B cell (primary cell): Measurements from ENCODE around the gene RCBTB1. TPM values are rescaled to one million over a fixed set of nuclear protein-coding genes. Genes with fewer than 3 reads are reported as not detected.

Source experiments
- ATAC-seq: fragments of 200-7000 bp; cut with Tn5 transposase; one replicate; pipeline ENCODE4 v1.10.0; 2021; ENCODE audit warnings: low read depth, mild to moderate bottlenecking, moderate number of reproducible peaks, moderate library complexity
- CTCF ChIA-PET: fragments of 350-600 bp; sonication (Branson Sonifier 250); formaldehyde crosslinking; loops from one replicate; lab custom pipeline; 2021; ENCODE audit warnings: antibody characterized with exemption, inconsistent platforms; lab: Charles Lee
- POLR2A ChIA-PET: fragments of 350-600 bp; sonication (Branson Sonifier 250); formaldehyde crosslinking; loops from one replicate; lab custom pipeline; 2021; ENCODE audit warnings: antibody characterized with exemption; lab: Charles Lee
- DNase-seq: peaks from one replicate; pipeline ENCODE4 v3.0.0; 2013
- H2AFZ ChIP-seq: 2 replicates; pipeline ENCODE4 v1.6.1; 2012; ENCODE audit warnings: mild to moderate bottlenecking, low read depth, low read length; ENCODE audit not compliant: insufficient read depth, poor library complexity, severe bottlenecking
- H3K27ac ChIP-seq, 2 donors: 1 replicate in 1 of 2; 2 replicates in 1 of 2; pipeline ENCODE4 v1.5.1; 2012 to 2013; ENCODE audit warnings: low read length in 2 of 2, mild to moderate bottlenecking in 2 of 2, moderate library complexity in 1 of 2
- H3K27me3 ChIP-seq, 4 experiments: fragments of 200-600 bp in 1 of 4; sonication (generic) in 1 of 4; replicated peaks in 1 of 4; 1 replicate in 2 of 4; 2 replicates in 2 of 4; pipeline versions ENCODE4 v1.6.1 to v1.7.0; 2013 to 2016; ENCODE audit warnings: low read length in 3 of 4, mild to moderate bottlenecking in 2 of 4, mixed read lengths in 1 of 4, moderate library complexity in 1 of 4; ENCODE audit not compliant: insufficient read depth in 4 of 4, control insufficient read depth in 3 of 4; ENCODE audit errors: control extremely low read depth in 1 of 4
- H3K36me3 ChIP-seq, 2 experiments: replicated peaks in 1 of 2; 1 replicate in 1 of 2; 2 replicates in 1 of 2; pipeline versions ENCODE4 v1.6.1 to v1.7.1; 2013; ENCODE audit warnings: low read length in 1 of 2; ENCODE audit not compliant: insufficient read depth in 2 of 2, control insufficient read depth in 1 of 2; ENCODE audit errors: control extremely low read depth in 1 of 2, extremely low read depth in 1 of 2
- H3K4me1 ChIP-seq, 2 donors: fragments of 200-600 bp in 1 of 2; sonication (generic) in 1 of 2; 1 replicate in 1 of 2; 2 replicates in 1 of 2; pipeline versions ENCODE4 v1.5.1 to v1.6.1; 2013 to 2017; ENCODE audit warnings: low read length in 2 of 2; ENCODE audit not compliant: control insufficient read depth in 2 of 2, insufficient read depth in 2 of 2
- H3K4me2 ChIP-seq: replicated peaks from 2 replicates; pipeline ENCODE3; 2012; ENCODE audit warnings: mild to moderate bottlenecking, low read depth, low read length; ENCODE audit not compliant: poor library complexity, severe bottlenecking
- H3K4me3 ChIP-seq, 5 experiments: fragments of 200-600 bp in 1 of 5; sonication (generic) in 1 of 5; 1 replicate in 3 of 5; 2 replicates in 2 of 5; pipeline versions ENCODE4 v1.5.1 to v1.7.0; 2011 to 2016; ENCODE audit warnings: low read length in 4 of 5, mild to moderate bottlenecking in 4 of 5, low read depth in 2 of 5, control low read depth in 1 of 5, moderate library complexity in 1 of 5; ENCODE audit not compliant: insufficient read depth in 1 of 5; ENCODE audit errors: control extremely low read depth in 1 of 5, extremely low read depth in 1 of 5
- H3K79me2 ChIP-seq: fragments of 200-600 bp; sonication (generic); one replicate; pipeline ENCODE4 v1.6.0; 2016; ENCODE audit warnings: low read length; ENCODE audit not compliant: control insufficient read depth, insufficient read depth
- H3K9ac ChIP-seq: fragments of 200-600 bp; sonication (generic); 2 replicates; pipeline ENCODE4 v1.6.1; 2017; ENCODE audit warnings: mild to moderate bottlenecking, low read length, moderate library complexity
- H3K9me3 ChIP-seq, 3 donors: one replicate each; pipeline versions ENCODE4 v1.6.1 to v1.7.1; 2013; ENCODE audit warnings: low read length in 2 of 3; ENCODE audit not compliant: control insufficient read depth in 2 of 3, insufficient read depth in 1 of 3; ENCODE audit errors: control extremely low read depth in 1 of 3
- H4K20me1 ChIP-seq: 2 replicates; pipeline ENCODE4 v1.6.0; 2012; ENCODE audit warnings: mild to moderate bottlenecking, low read length; ENCODE audit not compliant: insufficient read depth, control insufficient read depth, poor library complexity, severe bottlenecking
- H3K27ac Mint-ChIP-seq: one replicate; pipeline ENCODE4 v1.8.0; 2021; ENCODE audit warnings: mixed read lengths
- H3K27me3 Mint-ChIP-seq: one replicate; pipeline ENCODE4 v1.8.0; 2021; ENCODE audit warnings: mixed read lengths
- H3K4me1 Mint-ChIP-seq: one replicate; pipeline ENCODE4 v1.8.0; 2021; ENCODE audit warnings: mixed read lengths
- H3K4me3 Mint-ChIP-seq: one replicate; pipeline ENCODE4 v1.8.0; 2021; ENCODE audit warnings: mixed read lengths
- H3K9me3 Mint-ChIP-seq: one replicate; pipeline ENCODE4 v1.8.0; 2022; ENCODE audit warnings: mixed read lengths; ENCODE audit not compliant: insufficient read depth
- EZH2 ChIP-seq: IDR thresholded peaks from 2 replicates; pipeline ENCODE4 v1.6.1; 2012; ENCODE audit warnings: borderline replicate concordance, low read depth, mild to moderate bottlenecking, moderate library complexity, low read length; ENCODE audit not compliant: insufficient read depth, poor library complexity, severe bottlenecking
- WGBS: methylation state at CpG from one replicate; pipeline ENCODE4 v1.1.5; 2013; ENCODE audit warnings: missing lambda C conversion rate; ENCODE audit not compliant: insufficient coverage; 5-methylcytosine and 5-hydroxymethylcytosine counted together
- intact Hi-C: fragments of 100-400 bp; cut with micrococcal nuclease; formaldehyde crosslinking; loops from one replicate; pipeline ENCODE4 v1.10.0; 2022
- polyA minus RNA-seq: library from RNA; depleted of rRNA, polyadenylated mRNA; stranded (reverse); fragments of >200 nt; gene quantifications from 2 replicates; pipeline ENCODE4 v1.2.3, GENCODE V29; 2012
- polyA plus RNA-seq: library from polyadenylated mRNA; depleted of rRNA; stranded (reverse); fragments of >200 nt; gene quantifications from 2 replicates; pipeline ENCODE4 v1.2.3, GENCODE V29; 2012
- total RNA-seq, 2 donors: library from RNA; stranded (reverse); fragments of 120-200 nt in 1 of 2; gene quantifications; 1 replicate in 1 of 2; 2 replicates in 1 of 2; pipeline versions ENCODE4 v1.2.3 to v1.2.4, GENCODE V29; 2013 to 2022
- TF ChIP-seq, protein P1 (sequence below): fragments of 200-600 bp; IDR thresholded peaks from one replicate; pipeline ENCODE4 v1.8.0; 2022; ENCODE audit warnings: antibody characterized with exemption, mild to moderate bottlenecking

The RCBTB1 gene
- total RNA-seq, result 35.2 and 42.1 TPM in 2 replicates
- 18.0 TPM for total RNA-seq (2013)
- 10.7 and 25.1 TPM in 2 replicates for polyA plus RNA-seq
- polyA minus RNA-seq, result 4.5 and 11.8 TPM in 2 replicates

DNA sequence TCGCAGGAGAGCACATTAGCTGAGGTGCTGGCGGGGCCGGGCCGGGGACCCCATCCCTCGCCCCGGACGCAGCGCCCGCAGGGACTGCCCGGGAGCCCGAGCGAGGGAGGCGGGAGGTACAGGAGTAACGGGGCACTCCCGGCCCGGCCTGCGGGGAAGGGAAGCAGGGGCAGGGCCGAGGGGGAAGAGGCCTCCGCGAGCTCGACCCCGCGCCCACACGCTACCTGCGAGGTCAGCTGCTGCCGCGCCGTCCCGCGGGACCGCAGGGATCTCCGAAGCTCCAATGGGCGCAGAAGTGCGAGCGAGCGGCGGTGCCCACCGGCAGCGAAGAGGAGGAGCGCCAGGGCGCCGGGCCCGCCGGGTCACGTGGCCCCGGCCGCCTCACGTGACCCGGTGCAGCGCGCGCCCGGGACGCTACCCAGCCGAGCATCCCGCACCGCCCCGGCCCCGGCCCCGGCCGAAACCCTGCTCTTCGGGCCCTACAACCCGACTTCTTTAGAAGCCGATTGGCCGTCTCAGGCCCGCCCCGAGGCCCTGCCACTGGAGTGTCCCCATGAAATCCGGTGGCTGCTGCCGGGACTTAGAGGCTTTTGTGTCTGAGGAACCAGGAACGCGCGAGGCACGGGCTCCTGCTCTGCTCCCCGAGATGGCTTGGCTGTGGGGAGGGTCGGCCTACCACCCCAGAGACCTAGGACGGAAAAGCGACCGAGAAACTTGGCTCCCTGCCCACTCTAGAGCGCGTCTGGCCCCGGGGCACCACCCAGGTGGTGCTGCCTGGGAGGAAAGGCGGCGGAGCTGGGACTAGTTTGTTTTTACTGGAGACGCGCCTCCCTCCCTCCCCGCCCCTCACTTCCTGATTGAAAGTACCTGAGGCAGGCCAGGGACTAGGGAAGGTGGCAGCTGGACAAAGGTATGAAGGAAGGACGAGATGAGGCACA is at the start of gene RCBTB1:
TSS of gene RCBTB1 (minus strand) at position 339 of the 938 bp plus-strand sequence. CDS start 18,279 bp downstream, outside the sequence.
- peak within 1 kb of the TSS; percentile 83 for H3K4me2 ChIP-seq
- peaks cover 17 to 23% of the 10 kb centered on the region in 2 donors for H3K4me1 ChIP-seq
- H3K4me1 Mint-ChIP-seq, result peaks cover 29% of the 10 kb centered on the region
- no peaks in the 10 kb centered on the region for H3K27me3 Mint-ChIP-seq
- CTCF ChIA-PET, result interaction anchor here (2.5 kb wide), 1 partner anchor 22 kb away, joined by 10 read pairs; no protein-coding TSS in a partner anchor
- WGBS, result under 1% methylated on average over 84 of the region's 87 CpGs
- H3K27ac ChIP-seq, result peak within 1 kb of the TSS; percentile 88 to 90
- POLR2A ChIA-PET, result interaction anchor here (0.6 to 2.3 kb wide), 9 partner anchors 45 to 338 kb away, joined by 3 to 11 read pairs (median 5); partner anchors contain the start of genes CAB39L, CDADC1, KPNA3 and PHF11
- H3K27ac Mint-ChIP-seq, result peak within 1 kb of the TSS; percentile 92
- intact Hi-C loops, result loop anchor here (1.0 to 2.0 kb wide), 9 partner anchors 22 to 351 kb away; partner anchors contain the start of genes ARL11, CAB39L, CDADC1 and PHF11
- peak within 1 kb of the TSS; percentile 85 to 91 (median 87) for H3K4me3 ChIP-seq
- no peaks in the 10 kb centered on the region for H4K20me1 ChIP-seq
- H3K9ac ChIP-seq, result peak within 1 kb of the TSS; percentile 82
- no peaks in the 10 kb centered on the region for H3K9me3 ChIP-seq
- TF ChIP-seq EZH2, result no peak
- TF ChIP-seq, protein P1, sequence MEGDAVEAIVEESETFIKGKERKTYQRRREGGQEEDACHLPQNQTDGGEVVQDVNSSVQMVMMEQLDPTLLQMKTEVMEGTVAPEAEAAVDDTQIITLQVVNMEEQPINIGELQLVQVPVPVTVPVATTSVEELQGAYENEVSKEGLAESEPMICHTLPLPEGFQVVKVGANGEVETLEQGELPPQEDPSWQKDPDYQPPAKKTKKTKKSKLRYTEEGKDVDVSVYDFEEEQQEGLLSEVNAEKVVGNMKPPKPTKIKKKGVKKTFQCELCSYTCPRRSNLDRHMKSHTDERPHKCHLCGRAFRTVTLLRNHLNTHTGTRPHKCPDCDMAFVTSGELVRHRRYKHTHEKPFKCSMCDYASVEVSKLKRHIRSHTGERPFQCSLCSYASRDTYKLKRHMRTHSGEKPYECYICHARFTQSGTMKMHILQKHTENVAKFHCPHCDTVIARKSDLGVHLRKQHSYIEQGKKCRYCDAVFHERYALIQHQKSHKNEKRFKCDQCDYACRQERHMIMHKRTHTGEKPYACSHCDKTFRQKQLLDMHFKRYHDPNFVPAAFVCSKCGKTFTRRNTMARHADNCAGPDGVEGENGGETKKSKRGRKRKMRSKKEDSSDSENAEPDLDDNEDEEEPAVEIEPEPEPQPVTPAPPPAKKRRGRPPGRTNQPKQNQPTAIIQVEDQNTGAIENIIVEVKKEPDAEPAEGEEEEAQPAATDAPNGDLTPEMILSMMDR, result no peak
- H3K79me2 ChIP-seq, result peaks cover 22% of the 10 kb centered on the region
- peak; percentile 89 for DNase-seq
- H3K27me3 ChIP-seq, result no peaks in the 10 kb centered on the region
- H3K9me3 Mint-ChIP-seq, result no peaks in the 10 kb centered on the region
- peak; percentile 88 for ATAC-seq
- H2AFZ ChIP-seq, result peak within 1 kb of the TSS; percentile 98
- no peaks in the 10 kb centered on the region for H3K36me3 ChIP-seq
- H3K4me3 Mint-ChIP-seq, result peak within 1 kb of the TSS; percentile 96
